ENCODE data around the gene KCP. TPM values are rescaled to one million over a fixed set of nuclear protein-coding genes. Genes with fewer than 3 reads are reported as not detected.

The KCP gene
- total RNA-seq, 6 experiments from 2014 or later, result 0.10 to 0.22 (median 0.12) TPM; not detected in 2

GRCh38 chr7:128842674-128843641, 67.6 kb downstream of the KCP start:
- WGBS (ENCODE audit: insufficient coverage, low coverage, low lambda C conversion rate, missing lambda C conversion rate), result 85% methylated on average over 4 of the region's 38 CpGs
- TF ChIP-seq POLR2A (IDR thresholded peaks at IDR 0.05), result no peak
- Histone ChIP-seq H3K9me3 (no peaks in the 10 kb centered on the region), H3K4me3 (no peak overlapping the region), H3K36me3 (no peaks in the 10 kb centered on the region), H3K27me3 (no peaks in the 10 kb centered on the region), H3K27ac (no peak overlapping the region), H3K4me1 (no peaks in the 10 kb centered on the region)
- DNase-seq, result peak in 2 of 3 donors; percentile 14 to 43
- intact Hi-C loops (cut with DNase I), result no loop called here
- no peak for ATAC-seq

- Histone ChIP-seq H3K4me3 (no peak overlapping the region), H3K27me3 (no peaks in the 10 kb centered on the region), H3K4me1 (no peaks in the 10 kb centered on the region), H3K9me3 (no peaks in the 10 kb centered on the region), H3K36me3 (no peaks in the 10 kb centered on the region), H3K27ac (no peak overlapping the region)
- WGBS (ENCODE audit: insufficient coverage, low coverage, low lambda C conversion rate, missing lambda C conversion rate), result 66% methylated on average over 13 of the region's 35 CpGs
- ATAC-seq (peak; percentile 28 to 68 (median 64)), DNase-seq (peak; percentile 36 to 55 (median 47))
- intact Hi-C loops (cut with DNase I), result no loop called here
- TF ChIP-seq CTCF (IDR thresholded peaks at IDR 0.05) (peak; percentile 26 to 67 (median 63)), POLR2A (IDR thresholded peaks at IDR 0.05) (no peak)
Observed at GRCh38 chr7:128841921-128842673, 68.4 kb downstream of the KCP start.

DNA sequence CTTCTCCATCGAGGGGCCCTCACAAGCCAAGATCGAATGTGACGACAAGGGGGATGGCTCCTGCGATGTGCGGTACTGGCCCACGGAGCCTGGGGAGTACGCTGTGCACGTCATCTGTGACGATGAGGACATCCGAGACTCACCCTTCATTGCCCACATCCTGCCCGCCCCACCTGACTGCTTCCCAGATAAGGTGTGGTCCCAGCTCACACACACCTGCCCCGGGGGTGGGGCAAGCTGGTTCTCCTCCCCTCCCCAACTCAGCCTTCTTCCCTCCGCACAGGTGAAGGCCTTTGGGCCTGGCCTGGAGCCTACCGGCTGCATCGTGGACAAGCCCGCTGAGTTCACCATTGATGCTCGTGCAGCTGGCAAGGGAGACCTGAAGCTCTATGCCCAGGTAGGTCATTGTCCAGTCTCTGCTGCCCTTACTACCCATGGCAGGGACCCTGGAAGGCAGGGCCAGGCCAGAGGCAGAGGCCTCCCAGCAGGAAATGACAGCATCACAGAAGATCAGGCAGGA, 69.3 kb downstream of the KCP start:
- ATAC-seq (no peak), DNase-seq (peak in 2 of 3 donors; percentile 15 to 39)
- Histone ChIP-seq H3K4me1 (no peaks in the 10 kb centered on the region), H3K9me3 (no peaks in the 10 kb centered on the region), H3K36me3 (no peaks in the 10 kb centered on the region), H3K27ac (no peak overlapping the region), H3K4me3 (no peak overlapping the region), H3K27me3 (no peaks in the 10 kb centered on the region)
- TF ChIP-seq POLR2A (IDR thresholded peaks at IDR 0.05) (no peak), CTCF (IDR thresholded peaks at IDR 0.05) (no peak)
- intact Hi-C loops (cut with DNase I), result no loop called here
- no CpG with 5 or more reads among the region's 17 CpGs for WGBS (ENCODE audit: insufficient coverage, low coverage, low lambda C conversion rate, missing lambda C conversion rate)

- Histone ChIP-seq H3K27ac (no peak overlapping the region), H3K4me1 (no peaks in the 10 kb centered on the region), H3K4me3 (no peak overlapping the region), H3K9me3 (no peaks in the 10 kb centered on the region), H3K36me3 (no peaks in the 10 kb centered on the region), H3K27me3 (no peaks in the 10 kb centered on the region)
- ATAC-seq (no peak), DNase-seq (peak in 1 of 3 donors; percentile 13)
- TF ChIP-seq CTCF (IDR thresholded peaks at IDR 0.05) (no peak), POLR2A (IDR thresholded peaks at IDR 0.05) (no peak)
- 68% methylated on average over 5 of the region's 23 CpGs for WGBS (ENCODE audit: insufficient coverage, low coverage, low lambda C conversion rate, missing lambda C conversion rate)
- intact Hi-C loops (cut with DNase I), result no loop called here
Observed at GRCh38 chr7:128840326-128841170, 70.0 kb downstream of the KCP start.
